ENCODE results near the gene AIMP1.

AIMP1 gene

DNA sequence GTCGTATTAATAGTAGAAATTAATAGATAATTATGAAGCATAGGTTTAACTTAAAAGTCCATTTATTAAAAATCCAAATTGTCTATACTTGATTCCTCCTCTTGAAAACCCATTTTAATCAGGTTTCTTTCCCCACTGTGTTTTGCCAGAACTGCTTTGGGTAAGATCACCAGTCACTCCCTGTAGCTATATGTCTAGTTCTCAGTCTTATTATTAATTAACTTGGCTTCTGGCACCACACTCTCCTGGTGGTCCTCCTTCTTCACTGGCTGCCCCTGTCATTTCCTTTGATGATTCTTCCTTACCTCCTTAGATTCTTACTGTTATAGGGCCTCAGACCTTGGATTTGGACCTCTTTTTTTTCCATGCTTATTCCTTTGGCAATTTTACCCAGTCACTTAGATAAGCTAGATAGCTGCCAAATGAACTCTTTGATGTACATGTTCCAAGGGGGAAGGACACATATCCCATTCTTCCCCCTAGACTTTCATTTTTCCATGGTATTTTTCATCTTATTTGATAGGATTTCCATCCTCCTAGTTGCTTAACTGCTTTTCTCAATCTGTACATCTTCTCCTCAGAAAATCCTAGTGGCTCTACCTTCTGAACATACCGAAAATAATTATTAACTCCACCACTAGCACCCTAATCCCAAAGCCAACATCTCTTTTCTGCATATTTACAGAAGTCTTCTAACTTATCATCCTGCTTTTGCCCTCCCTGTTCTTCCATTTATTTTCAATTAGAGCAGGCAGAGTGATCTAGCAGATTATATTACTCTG, 27.7 kb downstream of the AIMP1 start:
- DNase-seq: no peak
- intact Hi-C loops (cut with DNase I): no loop called here

DNA sequence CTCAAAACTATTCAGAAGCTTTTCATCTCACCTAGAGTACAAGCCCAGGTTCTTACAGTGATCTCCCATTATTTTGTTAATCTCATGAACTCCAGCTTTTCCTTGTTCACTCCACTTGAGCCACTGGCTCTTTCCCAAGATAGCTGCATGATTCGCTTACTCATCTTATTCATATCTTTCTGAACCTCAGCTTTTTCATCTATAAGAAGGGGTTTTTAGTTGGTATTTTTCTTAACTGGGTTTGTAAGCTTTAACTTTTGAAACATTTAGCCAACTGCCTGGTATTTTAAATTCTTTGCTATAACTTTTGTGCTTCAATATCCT, 28.3 kb downstream of the AIMP1 start:
- DNase-seq: no peak
- intact Hi-C loops (cut with DNase I): no loop called here

DNA sequence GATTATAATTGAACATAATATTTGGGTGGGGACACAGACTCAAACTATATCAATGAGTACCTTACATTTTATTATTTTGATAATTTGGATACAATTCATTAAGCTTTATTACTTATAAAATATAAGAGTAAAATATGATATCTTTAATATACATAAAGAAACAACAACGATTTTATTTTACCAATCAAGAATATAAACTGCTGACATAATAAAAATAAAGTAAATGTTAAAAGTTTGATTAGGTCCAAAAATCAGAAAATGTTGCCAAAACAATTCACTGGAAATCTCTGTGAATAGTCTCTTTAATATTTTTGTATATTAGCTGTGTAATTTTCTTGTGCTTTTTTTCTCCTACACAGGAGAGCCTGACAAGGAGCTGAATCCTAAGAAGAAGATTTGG, 30.8 kb downstream of the AIMP1 start:
- DNase-seq: no peak
- intact Hi-C loops (cut with DNase I): no loop called here

DNA sequence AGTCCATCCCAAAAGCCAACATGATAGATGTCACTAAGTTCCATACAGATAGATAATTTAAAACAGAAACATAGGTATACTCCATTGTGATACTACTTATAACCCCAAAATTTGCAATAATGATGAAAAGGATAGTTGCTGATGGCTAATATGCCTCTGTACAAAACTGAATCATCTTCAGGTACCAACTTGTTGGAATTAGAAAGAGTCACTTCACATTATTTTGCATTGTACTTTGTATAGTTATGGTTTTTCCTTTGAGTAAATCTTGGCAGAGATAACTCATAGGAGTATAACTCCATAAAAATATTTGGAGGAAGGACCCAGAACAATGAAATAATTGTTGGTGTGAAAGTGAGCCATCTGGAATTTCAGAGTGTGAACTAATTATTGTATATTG, 34.7 kb downstream of the AIMP1 start:
- DNase-seq: no peak
- intact Hi-C loops (cut with DNase I): no loop called here

DNA sequence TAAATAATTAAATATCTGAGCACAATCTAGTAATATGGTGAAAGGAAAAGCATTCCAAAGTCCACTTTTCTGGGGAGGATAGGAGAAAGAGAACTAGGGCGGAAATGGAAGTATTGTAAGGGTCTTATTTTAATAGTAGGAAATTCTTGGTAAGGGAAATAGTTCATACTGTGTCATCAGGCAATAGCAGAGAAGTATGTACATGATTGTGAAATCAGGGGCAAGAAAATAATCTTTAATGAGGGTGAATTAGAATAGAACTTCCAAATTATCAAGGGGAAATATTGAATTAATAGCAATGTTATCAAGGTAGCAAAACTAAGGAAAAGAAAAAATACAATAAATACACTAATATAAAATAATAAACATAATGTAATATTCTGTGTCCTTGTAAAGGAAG, 37.4 kb downstream of the AIMP1 start:
- no peak for DNase-seq
- intact Hi-C loops (cut with DNase I): no loop called here

DNA sequence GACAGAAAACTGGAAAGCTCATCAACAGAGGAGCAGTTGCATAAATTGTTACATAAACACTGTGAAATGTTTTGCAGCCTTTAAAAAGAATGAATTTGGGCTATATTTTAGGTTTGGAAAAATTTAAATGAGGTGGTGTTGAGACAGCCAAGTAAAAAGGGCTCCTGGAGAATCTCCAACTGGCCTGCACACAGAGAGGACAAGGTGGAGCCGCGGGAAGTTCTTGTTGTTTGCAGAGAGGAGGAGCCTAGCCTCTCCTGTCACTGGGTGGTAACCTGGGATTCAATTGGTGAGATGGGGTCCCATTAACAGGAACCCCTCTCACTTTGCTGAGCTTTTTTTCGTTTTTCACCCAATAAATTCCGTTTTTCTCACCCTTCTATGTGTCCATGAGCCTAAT, 38.8 kb downstream of the AIMP1 start:
- intact Hi-C loops (cut with DNase I): no loop called here
- peak in 4 of 10 donors; percentile 12 to 82 (median 61) for DNase-seq

DNA sequence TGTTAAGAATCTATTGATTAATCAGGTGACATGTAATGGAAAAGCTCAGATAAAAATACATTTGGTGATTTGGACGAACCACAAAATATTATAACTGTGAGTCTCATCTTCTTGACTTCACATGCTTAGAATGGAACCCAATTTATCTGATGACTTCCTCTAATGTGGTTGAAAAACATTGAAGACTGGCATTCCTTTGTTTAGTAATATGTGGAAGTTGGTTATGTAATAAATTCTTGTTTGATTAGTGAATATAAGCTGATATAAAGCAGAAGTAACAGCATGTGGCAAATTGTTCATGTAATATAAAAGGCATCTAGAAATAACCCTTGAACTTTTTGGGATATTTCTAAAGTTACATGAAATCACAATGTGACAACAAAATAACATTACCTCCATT, 42.5 kb downstream of the AIMP1 start:
- intact Hi-C loops (cut with DNase I): no loop called here
- DNase-seq: no peak

DNA sequence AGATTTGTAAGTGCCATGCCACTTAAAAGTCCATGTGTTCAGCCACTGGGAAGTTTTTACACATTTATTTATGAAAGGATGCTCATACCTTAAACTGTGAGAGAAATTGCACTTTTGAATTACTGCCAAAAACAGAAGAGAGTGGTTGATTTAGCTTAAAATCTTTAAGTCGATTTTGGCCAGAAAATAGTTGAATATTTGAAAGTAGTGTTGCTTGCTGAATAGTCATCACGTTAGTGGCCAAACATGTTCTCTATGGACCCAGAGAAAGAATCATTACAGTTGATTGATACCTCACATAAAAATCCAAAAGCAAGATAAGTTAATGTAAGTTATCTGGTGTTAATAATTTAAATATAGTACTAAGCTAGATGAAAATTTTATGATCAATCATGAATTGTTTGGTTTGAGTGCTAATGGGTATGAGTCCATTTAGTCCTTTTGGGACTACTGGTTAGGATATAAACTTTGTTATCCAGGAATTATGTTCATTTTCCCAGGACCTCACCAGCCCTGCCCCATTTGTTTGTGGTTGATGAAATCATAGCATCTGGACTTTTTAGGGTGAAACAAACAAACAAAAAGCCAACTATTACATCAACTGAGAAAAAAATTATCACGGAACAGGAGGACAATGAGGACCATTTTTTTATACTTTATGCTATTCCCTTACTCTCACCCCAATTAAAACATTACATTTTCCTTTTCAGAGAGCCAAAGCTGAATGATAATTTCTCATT, 45.9 kb downstream of the AIMP1 start:
- intact Hi-C loops (cut with DNase I): no loop called here

DNA sequence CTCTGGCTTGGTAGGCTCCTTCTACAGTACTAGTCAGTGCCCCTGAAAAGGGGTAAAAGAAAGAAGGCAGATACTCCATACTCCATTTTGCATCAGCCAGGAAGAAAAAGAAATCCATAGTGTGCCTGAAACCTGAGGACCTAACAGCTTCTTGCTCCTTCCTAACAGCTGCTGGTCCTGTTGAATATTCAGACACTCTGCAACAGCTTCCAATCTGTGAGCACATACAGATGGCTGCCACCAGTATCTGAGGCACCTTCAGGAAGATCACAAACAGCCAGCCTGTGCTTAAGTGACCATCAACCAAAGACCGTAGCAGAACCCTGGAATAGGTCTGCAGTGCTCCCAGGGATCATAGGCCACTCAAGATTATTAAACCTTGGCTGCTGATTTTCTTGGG, 47.9 kb downstream of the AIMP1 start:
- intact Hi-C loops (cut with DNase I): no loop called here
- DNase-seq: no peak

More for the DNA sequence above, 45.9 kb downstream of the AIMP1 start:
- DNase-seq: no peak

DNA sequence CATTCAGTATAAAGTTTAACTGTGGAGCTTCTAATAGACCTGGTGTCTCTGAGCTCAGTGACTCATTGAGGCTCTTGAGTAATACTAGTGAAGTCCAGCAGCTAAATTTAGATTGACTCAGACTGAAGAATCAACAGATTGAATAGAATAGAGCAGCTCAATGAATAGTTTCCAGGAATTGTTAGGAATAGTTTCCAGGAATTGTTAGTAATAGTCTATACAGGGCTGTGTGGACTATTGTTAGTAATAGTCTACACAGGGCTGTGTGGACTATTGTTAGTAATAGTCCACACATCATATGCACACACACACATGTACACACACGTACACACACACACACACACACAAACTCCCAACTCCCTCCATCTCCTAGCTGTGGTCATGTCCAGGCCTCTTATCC, 49.3 kb downstream of the AIMP1 start:
- intact Hi-C loops (cut with DNase I): loop anchor here (5.0 kb wide), 1 partner anchor 817 kb away; no protein-coding TSS in a partner anchor

DNA sequence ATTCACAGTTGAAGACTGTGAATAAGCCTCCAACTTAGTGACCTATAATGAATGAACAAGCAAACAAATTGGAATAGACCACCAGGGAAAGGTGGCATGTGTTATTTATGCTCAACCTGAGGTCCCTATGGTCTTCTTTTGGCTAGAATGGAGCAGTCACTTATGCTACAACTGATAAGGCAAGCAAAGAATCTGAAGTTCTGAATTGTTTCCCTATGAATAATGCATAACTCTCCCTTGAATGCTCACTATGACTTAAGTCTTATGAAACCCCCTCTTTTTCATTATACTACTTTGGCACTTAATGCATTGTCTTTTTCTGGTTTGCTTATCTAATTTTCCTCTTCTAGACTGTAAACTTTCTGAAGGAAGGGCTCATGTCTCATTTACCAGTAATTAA, 49.7 kb downstream of the AIMP1 start:
- no peak for DNase-seq
- intact Hi-C loops (cut with DNase I): loop anchor here (5.0 kb wide), 1 partner anchor 816 kb away; no protein-coding TSS in a partner anchor

More for the DNA sequence above, 49.3 kb downstream of the AIMP1 start:
- no peak for DNase-seq

DNA sequence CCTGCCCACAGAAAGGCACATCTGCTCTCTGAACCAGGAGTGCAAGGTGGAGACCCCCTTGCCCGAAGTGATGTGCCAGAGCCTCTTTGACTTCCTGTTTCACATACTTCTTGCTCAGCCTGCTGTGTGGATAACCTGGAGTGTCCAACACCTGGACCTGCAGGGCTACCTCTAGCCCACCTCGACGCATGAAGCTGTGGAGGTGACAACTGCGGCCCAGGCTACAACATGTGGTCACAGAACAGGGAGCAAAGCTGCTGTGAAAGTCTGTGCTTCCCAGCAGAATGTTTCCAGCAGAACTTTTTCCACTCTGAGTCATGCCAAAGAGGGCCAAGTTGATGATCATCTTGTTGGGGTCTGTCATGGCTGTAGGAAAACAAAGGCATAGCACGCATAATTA, 50.7 kb downstream of the AIMP1 start:
- DNase-seq: peak in 1 of 10 donors; percentile 71
- intact Hi-C loops (cut with DNase I): loop anchor here (5.0 kb wide), 1 partner anchor 815 kb away; no protein-coding TSS in a partner anchor

DNA sequence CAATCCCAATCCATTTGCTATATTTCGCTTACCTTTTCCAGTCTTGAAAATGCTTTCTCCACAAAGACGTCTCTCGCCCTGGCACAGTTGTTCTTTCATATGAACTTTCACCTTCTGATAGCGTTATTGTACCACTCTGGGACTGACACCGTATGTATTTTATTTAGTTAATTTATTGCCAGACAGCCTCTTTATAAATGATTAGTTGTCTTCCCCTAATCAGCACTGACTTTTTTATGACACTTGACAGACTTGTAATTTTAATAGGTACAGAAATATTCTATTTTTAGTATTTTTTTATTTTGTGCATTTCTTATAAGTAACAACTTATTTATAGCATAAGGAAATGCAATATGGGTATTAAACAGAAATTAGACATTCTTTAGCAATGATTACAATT, 52.3 kb downstream of the AIMP1 start, which contains the start of gene GIMD1:
GIMD1 (minus strand) TSS at position 101 of the 400 bp plus-strand sequence. CDS start 1,343 bp downstream, outside the sequence.
- no peak for DNase-seq
- intact Hi-C loops (cut with DNase I): loop anchor here (5.0 kb wide), 1 partner anchor 814 kb away; no protein-coding TSS in a partner anchor

DNA sequence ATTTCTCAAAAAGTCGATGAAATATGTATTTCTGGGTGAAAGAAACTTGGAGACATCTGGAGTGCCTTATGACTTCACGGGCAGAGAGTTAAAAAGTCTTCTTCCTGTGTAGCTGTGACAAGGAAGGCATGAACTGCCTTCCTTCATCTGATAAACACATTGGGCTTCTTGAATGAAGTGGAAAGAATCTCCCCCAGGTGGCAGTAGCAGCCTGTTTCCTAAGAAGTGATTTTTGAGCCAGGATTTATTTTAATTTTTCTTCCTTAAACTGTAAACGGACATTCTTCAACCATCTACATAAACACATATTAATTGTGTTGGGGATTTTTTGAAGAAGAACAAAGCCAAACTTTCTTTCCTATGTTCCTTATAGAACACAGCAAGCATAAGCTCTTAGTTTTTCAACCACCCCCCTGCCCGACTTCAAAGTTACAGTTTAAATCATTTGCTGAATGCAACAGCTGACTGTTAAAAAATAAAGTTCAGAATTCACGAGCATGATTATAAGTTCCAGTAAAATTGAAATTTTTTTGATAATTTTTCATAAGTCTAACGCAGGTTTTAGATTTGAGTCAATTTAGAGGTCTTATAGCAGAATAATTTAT, 53.2 kb downstream of the AIMP1 start:
- peak in 2 of 10 donors; percentile 14 to 16 for DNase-seq
- intact Hi-C loops (cut with DNase I): loop anchor here (5.0 kb wide), 1 partner anchor 813 kb away; no protein-coding TSS in a partner anchor

DNA sequence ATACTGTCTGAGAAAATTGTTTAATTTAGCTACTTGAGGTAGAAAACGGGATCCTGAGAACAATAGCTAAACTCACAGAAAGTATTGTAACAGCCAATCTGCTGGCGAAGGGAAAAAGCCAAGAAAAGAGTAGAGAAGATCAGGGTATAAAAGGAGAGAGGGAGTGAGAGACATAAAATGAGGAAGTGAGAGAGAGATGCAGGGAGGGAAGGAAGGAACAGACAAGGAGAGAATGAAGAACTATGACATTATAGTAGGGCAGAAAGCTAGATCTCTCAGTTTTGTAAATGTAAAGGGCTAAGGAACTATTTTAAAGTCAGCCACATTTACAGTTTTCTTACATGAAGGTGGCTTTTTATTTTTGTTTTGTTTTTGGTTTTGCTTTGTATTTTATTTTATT, 53.9 kb downstream of the AIMP1 start:
- intact Hi-C loops (cut with DNase I): no loop called here
- no peak for DNase-seq

DNA sequence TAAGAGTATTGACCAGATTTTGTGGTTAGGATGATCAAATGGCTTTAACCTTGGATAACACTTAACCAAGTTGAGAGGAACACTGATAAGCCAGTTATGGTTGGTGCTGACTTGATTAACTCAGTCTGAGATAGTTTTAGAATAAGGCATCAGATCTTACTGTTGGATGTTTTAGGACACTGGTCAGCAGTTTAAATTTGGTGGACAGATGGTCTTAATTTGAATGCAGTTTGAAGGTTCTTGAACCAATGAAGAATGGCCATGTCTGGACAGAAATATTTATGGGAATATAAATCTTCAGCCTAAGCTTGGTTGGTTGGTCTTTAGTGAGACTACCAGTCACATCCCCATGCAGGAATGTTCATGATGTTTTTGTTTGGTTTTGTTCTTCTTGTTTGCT, 54.8 kb downstream of the AIMP1 start:
- no peak for DNase-seq
- intact Hi-C loops (cut with DNase I): no loop called here

DNA sequence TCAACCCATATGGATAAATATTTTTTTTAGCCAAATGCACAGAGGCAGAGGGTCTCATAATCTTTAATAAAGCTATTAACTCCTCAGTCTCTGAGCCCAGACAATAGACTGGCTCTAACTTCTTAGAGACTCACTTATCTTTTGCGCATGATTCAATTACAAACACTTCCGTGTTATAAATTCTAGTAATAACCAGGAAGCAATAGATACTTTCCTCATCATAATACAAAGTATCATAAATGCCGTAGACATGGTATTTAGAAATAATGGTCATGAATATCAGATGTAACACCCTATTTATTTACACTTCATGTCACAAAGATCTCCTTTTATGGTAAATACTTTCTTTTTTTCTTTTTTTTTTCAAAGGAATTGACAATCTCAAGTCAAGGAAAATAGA, 56.7 kb downstream of the AIMP1 start:
- intact Hi-C loops (cut with DNase I): no loop called here
- DNase-seq: no peak

DNA sequence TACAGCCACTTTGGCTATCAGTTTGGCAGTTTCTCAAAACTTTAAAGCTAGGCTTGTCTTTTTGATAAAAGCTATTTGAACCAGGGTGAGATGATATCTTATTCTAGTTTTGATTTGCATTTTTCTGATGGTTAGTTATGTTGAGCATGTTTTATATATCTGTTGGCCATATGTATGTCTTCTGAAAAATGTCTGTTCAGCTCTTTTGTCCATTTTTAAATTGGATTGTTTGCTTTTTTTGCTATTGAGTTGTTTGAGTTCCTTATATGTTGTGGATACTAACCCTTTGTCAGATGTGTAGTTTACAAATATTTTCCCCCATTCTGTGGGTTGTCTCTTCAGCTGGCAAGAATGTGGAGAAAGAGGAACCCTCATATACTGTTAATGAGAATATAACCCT, 63.8 kb downstream of the AIMP1 start:
- DNase-seq: no peak
- intact Hi-C loops (cut with DNase I): no loop called here

DNA sequence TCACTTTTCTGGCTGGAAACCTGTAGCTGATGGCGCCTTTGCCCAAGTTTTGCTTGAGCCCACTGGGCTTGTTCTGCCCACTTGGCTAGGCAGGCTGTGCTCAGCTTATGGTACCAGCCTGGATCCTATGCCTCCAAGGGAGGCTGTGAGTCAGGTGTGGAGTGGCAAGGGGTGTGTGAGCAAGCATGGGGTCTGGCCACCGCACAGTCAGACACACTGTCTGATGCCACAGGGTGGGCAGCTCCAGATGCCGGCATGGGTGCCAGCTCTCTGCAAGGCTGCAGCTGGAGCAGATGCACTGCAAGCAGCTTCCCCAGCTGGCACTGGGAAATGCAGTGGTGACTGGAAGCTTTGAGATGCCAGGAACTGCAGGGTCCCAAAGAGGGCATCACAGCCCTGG, 68.5 kb downstream of the AIMP1 start:
- DNase-seq: peak in 1 of 10 donors; percentile 46
- intact Hi-C loops (cut with DNase I): no loop called here

DNA sequence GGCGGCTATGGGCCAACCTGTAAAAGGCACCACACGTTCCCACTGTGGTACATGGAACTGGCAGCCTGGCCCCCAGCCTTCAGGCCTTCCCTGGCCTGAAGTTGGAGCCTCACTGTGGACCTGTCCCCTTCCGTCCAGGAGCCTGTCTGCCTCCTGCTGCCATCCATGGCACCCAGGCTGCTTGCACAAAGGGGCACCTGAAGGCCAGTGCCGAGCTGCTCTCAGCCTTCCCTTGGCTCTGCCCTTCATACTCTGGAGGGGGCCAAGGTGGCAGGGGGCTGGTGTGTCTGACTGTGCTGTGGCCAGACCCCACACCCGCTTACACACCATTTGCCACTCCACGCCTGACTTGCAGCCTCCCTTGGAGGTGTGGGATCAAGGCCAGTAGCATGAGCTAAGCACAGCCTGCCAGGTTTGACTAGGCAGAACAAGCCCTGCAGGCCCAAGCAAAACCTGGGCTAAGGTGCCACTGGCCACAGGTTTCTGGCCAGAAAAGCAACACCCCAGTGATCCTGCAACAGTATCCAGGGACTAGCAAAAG, 69.6 kb downstream of the AIMP1 start:
- peak in 2 of 10 donors; percentile 62 to 66 for DNase-seq
- intact Hi-C loops (cut with DNase I): no loop called here

DNA sequence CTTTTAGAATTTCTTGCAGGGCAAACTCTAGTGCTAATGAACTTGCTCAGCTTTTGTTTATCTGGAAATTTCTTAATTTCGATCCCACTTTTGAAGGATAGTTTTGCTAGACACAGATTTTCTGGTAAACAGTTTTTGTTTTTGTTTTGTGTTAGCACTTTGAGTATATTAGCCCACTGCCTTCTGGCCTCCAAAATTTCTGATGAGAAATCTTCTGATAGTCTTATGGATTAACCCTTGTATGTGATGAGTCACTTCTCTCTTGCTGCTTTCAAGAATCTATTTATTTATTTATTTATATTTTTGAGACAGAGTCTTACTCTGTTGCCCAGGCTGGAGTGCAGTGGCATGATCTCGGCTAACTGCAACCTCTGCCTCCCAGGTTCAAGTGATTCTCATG, 79.2 kb downstream of the AIMP1 start:
- intact Hi-C loops (cut with DNase I): no loop called here
- no peak for DNase-seq
